NCI-H2227 treated with DMSO at 0.1 percent for 48 hours (cell line): Measurements from ENCODE around the gene CD320.
"Not testable (repeated sequence)": the region's sequence is repeated elsewhere in the genome, so short reads cannot be mapped to it uniquely, and the experiment has no call there.

ENCODE experiments used
- DNase-seq: peaks from one replicate; lab custom pipeline; 2025; lab: John Stamatoyannopoulos, UW

Gene CD320

GRCh38 chr19:8333767-8334457 is 25.8 kb upstream of the CD320 start:
- no peak for DNase-seq

- DNase-seq, result no peak
Observed at GRCh38 chr19:8332976-8333766, 25.0 kb upstream of the CD320 start.

- no peak for DNase-seq
Observed at GRCh38 chr19:8331263-8331845, 23.2 kb upstream of the CD320 start.

- DNase-seq, result no peak
Observed at GRCh38 chr19:8329996-8330395, 21.8 kb upstream of the CD320 start.

GRCh38 chr19:8325454-8325853 is 17.3 kb upstream of the CD320 start:
- no peak for DNase-seq

GRCh38 chr19:8324186-8325050 is 16.3 kb upstream of the CD320 start:
- no peak for DNase-seq

GRCh38 chr19:8323781-8324185 is 15.6 kb upstream of the CD320 start:
- DNase-seq, result no peak

- no peak for DNase-seq
Observed at GRCh38 chr19:8322638-8322997, 14.5 kb upstream of the CD320 start.

GRCh38 chr19:8321986-8322637 is 14.0 kb upstream of the CD320 start:
- no peak for DNase-seq

GRCh38 chr19:8321067-8321985 is 13.2 kb upstream of the CD320 start, which contains the start of the genes NDUFA7 and RPS28:
Gene NDUFA7, minus strand, starts transcription at chr19:8321375. Its CDS starts 17 bp downstream, at chr19:8321358.
Gene RPS28, plus strand, starts transcription at chr19:8321496. Its CDS starts 35 bp downstream, at chr19:8321531.
- DNase-seq, result peak; percentile 93

GRCh38 chr19:8320564-8321066 is 12.5 kb upstream of the CD320 start:
- no peak for DNase-seq

GRCh38 chr19:8319807-8320520 is 11.8 kb upstream of the CD320 start:
- no peak for DNase-seq

- not testable (repeated sequence) for DNase-seq
Observed at GRCh38 chr19:8318835-8319234, 10.7 kb upstream of the CD320 start.

GRCh38 chr19:8316351-8317125 is 8.4 kb upstream of the CD320 start:
- DNase-seq, result no peak

GRCh38 chr19:8314981-8315640 is 7.0 kb upstream of the CD320 start:
- not testable (repeated sequence) for DNase-seq

GRCh38 chr19:8311461-8312260 is 3.5 kb upstream of the CD320 start:
- no peak for DNase-seq

- no peak for DNase-seq
Observed at GRCh38 chr19:8310342-8311055, 2.3 kb upstream of the CD320 start.
